HEK293 (cell line): ENCODE results near the gene ATP2B3.

Experiments used
- KLF1 ChIP-seq: fragments of 450-650 bp; formaldehyde crosslinking; IDR thresholded peaks from 2 replicates; pipeline ENCODE4 v1.5.1; 2016; ENCODE audit warnings: missing biosample characterization, missing genetic modification characterization
- ZNF138 ChIP-seq: fragments of 450-650 bp; formaldehyde crosslinking; IDR thresholded peaks from 2 replicates; pipeline ENCODE4 v1.5.1; 2016; ENCODE audit warnings: missing biosample characterization, missing genetic modification characterization, borderline replicate concordance
- ZNF350 ChIP-seq: fragments of 450-650 bp; formaldehyde crosslinking; IDR thresholded peaks from 2 replicates; pipeline ENCODE4 v1.5.0; 2017; ENCODE audit warnings: missing biosample characterization, mild to moderate bottlenecking, missing genetic modification characterization
- ZNF776 ChIP-seq: fragments of 450-650 bp; formaldehyde crosslinking; IDR thresholded peaks from 2 replicates; pipeline ENCODE4 v1.5.0; 2017; ENCODE audit warnings: missing biosample characterization, missing genetic modification characterization, borderline replicate concordance
- ZNF843 ChIP-seq: fragments of 450-650 bp; formaldehyde crosslinking; IDR thresholded peaks from 2 replicates; pipeline ENCODE4 v1.5.1; 2016; ENCODE audit warnings: missing biosample characterization, missing genetic modification characterization
- TF ChIP-seq, protein P1 (sequence below): fragments of 450-650 bp; formaldehyde crosslinking; IDR thresholded peaks from 2 replicates; pipeline ENCODE4 v1.5.1; 2016; ENCODE audit warnings: missing biosample characterization, missing genetic modification characterization
- TF ChIP-seq, protein P2 (sequence below): fragments of 450-650 bp; formaldehyde crosslinking; IDR thresholded peaks from 2 replicates; pipeline ENCODE4 v1.5.1; 2016; ENCODE audit warnings: missing biosample characterization, missing genetic modification characterization
- TF ChIP-seq, protein P3 (sequence below): fragments of 450-650 bp; formaldehyde crosslinking; IDR thresholded peaks from 2 replicates; pipeline ENCODE4 v1.5.1; 2016; ENCODE audit warnings: missing biosample characterization, missing genetic modification characterization

DNA sequence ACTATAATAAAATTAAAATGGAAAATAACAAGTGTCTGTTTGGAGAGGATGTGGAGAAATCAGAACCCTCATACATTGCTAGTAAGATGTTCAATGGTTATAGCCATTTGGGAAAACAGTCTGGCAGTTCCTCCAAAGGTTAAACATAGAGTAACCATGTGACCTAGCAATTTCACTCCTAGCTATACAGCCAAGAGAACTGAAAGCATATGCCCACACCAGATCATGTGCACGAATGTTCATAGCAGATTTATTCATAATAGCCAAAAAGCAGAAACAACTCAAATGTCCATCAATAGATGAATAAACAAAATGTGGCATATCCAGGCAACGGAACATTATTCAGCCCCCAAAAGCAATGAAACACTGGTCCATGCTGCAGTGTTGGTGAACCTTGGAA, 90.9 kb downstream of the ATP2B3 start:
- TF ChIP-seq, protein P1, sequence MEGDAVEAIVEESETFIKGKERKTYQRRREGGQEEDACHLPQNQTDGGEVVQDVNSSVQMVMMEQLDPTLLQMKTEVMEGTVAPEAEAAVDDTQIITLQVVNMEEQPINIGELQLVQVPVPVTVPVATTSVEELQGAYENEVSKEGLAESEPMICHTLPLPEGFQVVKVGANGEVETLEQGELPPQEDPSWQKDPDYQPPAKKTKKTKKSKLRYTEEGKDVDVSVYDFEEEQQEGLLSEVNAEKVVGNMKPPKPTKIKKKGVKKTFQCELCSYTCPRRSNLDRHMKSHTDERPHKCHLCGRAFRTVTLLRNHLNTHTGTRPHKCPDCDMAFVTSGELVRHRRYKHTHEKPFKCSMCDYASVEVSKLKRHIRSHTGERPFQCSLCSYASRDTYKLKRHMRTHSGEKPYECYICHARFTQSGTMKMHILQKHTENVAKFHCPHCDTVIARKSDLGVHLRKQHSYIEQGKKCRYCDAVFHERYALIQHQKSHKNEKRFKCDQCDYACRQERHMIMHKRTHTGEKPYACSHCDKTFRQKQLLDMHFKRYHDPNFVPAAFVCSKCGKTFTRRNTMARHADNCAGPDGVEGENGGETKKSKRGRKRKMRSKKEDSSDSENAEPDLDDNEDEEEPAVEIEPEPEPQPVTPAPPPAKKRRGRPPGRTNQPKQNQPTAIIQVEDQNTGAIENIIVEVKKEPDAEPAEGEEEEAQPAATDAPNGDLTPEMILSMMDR (tag by site-specific recombination), result no peak
- TF ChIP-seq ZNF138 (no peak), KLF1 (tag by site-specific recombination) (no peak), ZNF776 (tag by site-specific recombination) (no peak), ZNF843 (no peak), ZNF350 (tag by site-specific recombination) (no peak)
- TF ChIP-seq, protein P2, sequence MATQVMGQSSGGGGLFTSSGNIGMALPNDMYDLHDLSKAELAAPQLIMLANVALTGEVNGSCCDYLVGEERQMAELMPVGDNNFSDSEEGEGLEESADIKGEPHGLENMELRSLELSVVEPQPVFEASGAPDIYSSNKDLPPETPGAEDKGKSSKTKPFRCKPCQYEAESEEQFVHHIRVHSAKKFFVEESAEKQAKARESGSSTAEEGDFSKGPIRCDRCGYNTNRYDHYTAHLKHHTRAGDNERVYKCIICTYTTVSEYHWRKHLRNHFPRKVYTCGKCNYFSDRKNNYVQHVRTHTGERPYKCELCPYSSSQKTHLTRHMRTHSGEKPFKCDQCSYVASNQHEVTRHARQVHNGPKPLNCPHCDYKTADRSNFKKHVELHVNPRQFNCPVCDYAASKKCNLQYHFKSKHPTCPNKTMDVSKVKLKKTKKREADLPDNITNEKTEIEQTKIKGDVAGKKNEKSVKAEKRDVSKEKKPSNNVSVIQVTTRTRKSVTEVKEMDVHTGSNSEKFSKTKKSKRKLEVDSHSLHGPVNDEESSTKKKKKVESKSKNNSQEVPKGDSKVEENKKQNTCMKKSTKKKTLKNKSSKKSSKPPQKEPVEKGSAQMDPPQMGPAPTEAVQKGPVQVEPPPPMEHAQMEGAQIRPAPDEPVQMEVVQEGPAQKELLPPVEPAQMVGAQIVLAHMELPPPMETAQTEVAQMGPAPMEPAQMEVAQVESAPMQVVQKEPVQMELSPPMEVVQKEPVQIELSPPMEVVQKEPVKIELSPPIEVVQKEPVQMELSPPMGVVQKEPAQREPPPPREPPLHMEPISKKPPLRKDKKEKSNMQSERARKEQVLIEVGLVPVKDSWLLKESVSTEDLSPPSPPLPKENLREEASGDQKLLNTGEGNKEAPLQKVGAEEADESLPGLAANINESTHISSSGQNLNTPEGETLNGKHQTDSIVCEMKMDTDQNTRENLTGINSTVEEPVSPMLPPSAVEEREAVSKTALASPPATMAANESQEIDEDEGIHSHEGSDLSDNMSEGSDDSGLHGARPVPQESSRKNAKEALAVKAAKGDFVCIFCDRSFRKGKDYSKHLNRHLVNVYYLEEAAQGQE (tag by site-specific recombination), result no peak
- TF ChIP-seq, protein P3, sequence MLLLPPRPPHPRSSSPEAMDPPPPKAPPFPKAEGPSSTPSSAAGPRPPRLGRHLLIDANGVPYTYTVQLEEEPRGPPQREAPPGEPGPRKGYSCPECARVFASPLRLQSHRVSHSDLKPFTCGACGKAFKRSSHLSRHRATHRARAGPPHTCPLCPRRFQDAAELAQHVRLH (tag by site-specific recombination), result no peak
